Endothelial cell of umbilical vein (primary cell): ENCODE measurements around the gene SLC16A8. TPM values are rescaled to one million over a fixed set of nuclear protein-coding genes. Genes with fewer than 3 reads are reported as not detected.

Source experiments
- BruUV-seq: library from RNA; stranded (reverse); fragments of 400-500 nt; replicated peaks from 2 replicates; lab custom pipeline; 2021; lab: Mats Ljungman, UMichigan
- CTCF ChIA-PET: fragments of 300-600, 350-600 bp; sonication (Branson Sonifier 250); formaldehyde crosslinking; loops from one replicate; lab custom pipeline; 2021; ENCODE audit warnings: antibody characterized with exemption, inconsistent platforms; lab: Charles Lee
- POLR2A ChIA-PET: fragments of 300-600, 350-600 bp; sonication (Branson Sonifier 250); formaldehyde crosslinking; loops from one replicate; lab custom pipeline; 2021; ENCODE audit warnings: antibody characterized with exemption, inconsistent platforms; lab: Charles Lee
- DNase-seq: peaks from one replicate; pipeline ENCODE4 v3.0.0-alpha.2; 2011; ENCODE audit warnings: low read depth, low spot score
- FAIRE-seq: peaks from 2 replicates; lab custom pipeline; 2011; peaks lifted over from hg19 to GRCh38; lab: Jason Lieb, UNC
- H2AFZ ChIP-seq: 2 replicates; pipeline ENCODE4 v1.6.0; 2012; ENCODE audit warnings: low read depth, low read length, control low read depth, inconsistent platforms
- H3K27ac ChIP-seq: 2 replicates; pipeline ENCODE4 v1.5.1; 2011; ENCODE audit warnings: low read depth, mild to moderate bottlenecking, control low read depth, low read length, moderate library complexity; ENCODE audit not compliant: insufficient read depth
- H3K27me3 ChIP-seq, 2 experiments: 2 replicates each; pipeline versions ENCODE4 v1.6.0 to v1.6.1; 2011; ENCODE audit warnings: low read length in 2 of 2, mixed read lengths in 1 of 2; ENCODE audit not compliant: control insufficient read depth in 2 of 2, insufficient read depth in 2 of 2
- H3K36me3 ChIP-seq, 2 experiments: 2 replicates in 1 of 2; 3 replicates in 1 of 2; pipeline ENCODE4 v1.5.1; 2011; ENCODE audit warnings: low read length in 2 of 2, mild to moderate bottlenecking in 1 of 2, moderate library complexity in 1 of 2; ENCODE audit not compliant: control insufficient read depth in 2 of 2, insufficient read depth in 2 of 2; ENCODE audit errors: extremely low read depth in 1 of 2
- H3K4me1 ChIP-seq: 3 replicates; pipeline ENCODE4 v1.5.1; 2011; ENCODE audit warnings: mild to moderate bottlenecking, low read length; ENCODE audit not compliant: control insufficient read depth, insufficient read depth; ENCODE audit errors: extremely low read depth
- H3K4me2 ChIP-seq: 2 replicates; pipeline ENCODE4 v1.6.1; 2011; ENCODE audit warnings: low read length, control low read depth, mixed read lengths; ENCODE audit not compliant: insufficient read depth
- H3K4me3 ChIP-seq, 3 experiments: fragments of 200-600 bp in 1 of 3; sonication (generic), shearing (Covaris generic) in 1 of 3; replicated peaks in 1 of 3; 2 replicates each; pipeline ENCODE4 v1.5.1; 2011 to 2016; ENCODE audit warnings: control low read depth in 3 of 3, low read length in 3 of 3, mild to moderate bottlenecking in 2 of 3, inconsistent platforms in 1 of 3, low read depth in 1 of 3, moderate library complexity in 1 of 3; ENCODE audit not compliant: insufficient read depth in 1 of 3
- H3K79me2 ChIP-seq: 2 replicates; pipeline ENCODE4 v1.6.0; 2012; ENCODE audit warnings: low read length, inconsistent platforms; ENCODE audit not compliant: control insufficient read depth, insufficient read depth
- H3K9ac ChIP-seq: replicated peaks from 2 replicates; pipeline ENCODE3; 2011; ENCODE audit warnings: low read length, control low read depth; ENCODE audit not compliant: insufficient read depth; ENCODE audit errors: extremely low read depth
- H3K9me1 ChIP-seq: replicated peaks from 3 replicates; pipeline ENCODE4 v1.6.0; 2011; ENCODE audit warnings: mild to moderate bottlenecking, low read length; ENCODE audit not compliant: control insufficient read depth, insufficient read depth; ENCODE audit errors: extremely low read depth
- H3K9me3 ChIP-seq: replicated peaks from 2 replicates; pipeline ENCODE4 v1.5.1; 2012; ENCODE audit warnings: low read length, inconsistent platforms; ENCODE audit not compliant: control insufficient read depth, insufficient read depth
- H4K20me1 ChIP-seq: replicated peaks from 2 replicates; pipeline ENCODE3; 2011; ENCODE audit warnings: mild to moderate bottlenecking, low read length; ENCODE audit not compliant: control insufficient read depth, insufficient read depth; ENCODE audit errors: extremely low read depth
- EZH2 ChIP-seq: IDR thresholded peaks from 2 replicates; pipeline ENCODE4 v1.6.1; 2012; ENCODE audit warnings: borderline replicate concordance, low read depth, mild to moderate bottlenecking, moderate library complexity, low read length, inconsistent platforms; ENCODE audit not compliant: severe bottlenecking
- FOS ChIP-seq: IDR thresholded peaks from 2 replicates; pipeline ENCODE4 v1.6.1; 2011; ENCODE audit warnings: mild to moderate bottlenecking, low read length, moderate library complexity, borderline replicate concordance; ENCODE audit not compliant: insufficient read depth
- GATA2 ChIP-seq: IDR thresholded peaks from 2 replicates; pipeline ENCODE4 v1.7.0; 2011; ENCODE audit warnings: low read depth, mild to moderate bottlenecking, moderate library complexity, mixed read lengths, low read length; ENCODE audit not compliant: insufficient read length, insufficient read depth
- JUN ChIP-seq: IDR thresholded peaks from 2 replicates; pipeline ENCODE4 v1.6.1; 2011; ENCODE audit warnings: borderline replicate concordance, low read depth; ENCODE audit not compliant: insufficient read length, insufficient read depth
- MYC ChIP-seq: IDR thresholded peaks from one replicate; pipeline ENCODE4 v1.6.1; 2011; ENCODE audit warnings: mild to moderate bottlenecking, low read depth, low read length
- POLR2A ChIP-seq: IDR thresholded peaks from 2 replicates; pipeline ENCODE4 v1.6.1; 2012; ENCODE audit warnings: low read depth, mild to moderate bottlenecking, control low read depth, low read length
- POLR2AphosphoS5 ChIP-seq: IDR thresholded peaks from 2 replicates; pipeline ENCODE4 v1.6.1; 2012; ENCODE audit warnings: low read depth, mild to moderate bottlenecking, control low read depth, low read length, moderate library complexity; ENCODE audit not compliant: insufficient read depth
- dilution Hi-C: fragments of 300-500 bp; cut with MboI; formaldehyde crosslinking; loops from one replicate; pipeline ENCODE4 v1.15.0; 2019; ENCODE audit warnings: low sequenced_read_pairs; ENCODE audit not compliant: extremely low pct_ligation_motif_present
- intact Hi-C: fragments of 100-400 bp; cut with micrococcal nuclease; formaldehyde crosslinking; loops from one replicate; pipeline ENCODE4 v1.10.0; 2022
- polyA plus RNA-seq, 4 experiments: library from polyadenylated mRNA; depleted of rRNA in 3 of 4; stranded (reverse) in 3 of 4; unstranded in 1 of 4; fragments of >200 nt; gene quantifications; 2 replicates each; pipeline versions ENCODE4 v1.2.1 to v1.2.3, GENCODE V29; 2011 to 2012; ENCODE audit warnings: missing spikeins in 1 of 4
- total RNA-seq: library from RNA; stranded (reverse); gene quantifications from 2 replicates; pipeline ENCODE4 v1.2.3, GENCODE V29; 2021
- TF ChIP-seq, protein P1 (sequence below): IDR thresholded peaks from 2 replicates; pipeline ENCODE4 v1.6.1; 2011; ENCODE audit not compliant: insufficient read depth, insufficient read length
- TF ChIP-seq, protein P2 (sequence below), 2 donors: IDR thresholded peaks; 1 replicate in 1 of 2; 2 replicates in 1 of 2; pipeline ENCODE4 v1.5.1; 2011; ENCODE audit warnings: low read length in 2 of 2, mild to moderate bottlenecking in 2 of 2, moderate library complexity in 2 of 2, control low read depth in 1 of 2, inconsistent platforms in 1 of 2, low read depth in 1 of 2; ENCODE audit not compliant: insufficient read depth in 1 of 2; ENCODE audit errors: extremely low read depth in 1 of 2

Gene SLC16A8
- total and polyA plus RNA-seq, 2 donors (not counting 3 experiments of a cell fraction or from before 2014, with no cell fraction given) = 0.14 TPM; not detected in 1

DNA sequence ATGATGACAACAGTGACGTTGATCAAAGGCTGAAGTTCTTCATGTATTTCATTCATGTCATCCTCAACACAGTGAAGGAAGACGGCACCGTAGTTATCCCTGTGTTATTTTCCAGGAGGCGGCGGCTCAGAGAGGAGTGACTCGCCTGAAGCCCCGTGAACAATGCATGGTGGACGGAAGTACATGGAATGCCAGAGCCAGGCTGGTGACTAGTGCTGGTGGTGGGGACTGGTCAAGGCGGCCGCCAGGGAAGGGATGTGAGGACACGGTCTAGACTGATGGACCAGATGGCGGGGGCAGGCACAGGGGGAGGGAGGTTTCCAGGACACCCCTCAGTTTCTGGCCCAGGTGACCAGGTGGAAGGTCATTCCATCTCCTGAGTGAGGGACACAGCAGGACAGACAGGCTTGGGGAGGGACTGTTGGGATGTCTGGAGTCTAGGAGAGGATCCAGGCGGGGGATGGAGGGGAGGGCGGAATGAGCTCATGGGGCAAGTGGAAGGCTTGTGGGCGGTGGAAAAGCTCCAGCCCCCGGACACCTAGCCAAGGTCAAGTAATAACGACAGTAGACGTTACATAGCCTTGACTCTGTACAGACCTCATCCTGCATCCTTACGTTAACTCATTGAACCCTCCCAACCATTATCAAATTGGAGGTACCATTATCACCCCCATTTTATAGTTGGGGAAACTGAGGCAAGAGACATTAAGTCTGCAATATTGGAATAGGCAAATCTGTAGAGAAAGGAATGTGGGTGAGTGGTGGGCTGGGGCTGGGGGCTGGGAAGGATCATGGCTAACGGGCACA is 42.8 kb downstream of the SLC16A8 start:
- Histone ChIP-seq H3K9me3 (no peaks in the 10 kb centered on the region), H3K27me3 (no peaks in the 10 kb centered on the region), H2AFZ (no peak overlapping the region), H3K4me2 (no peak overlapping the region), H3K27ac (no peak overlapping the region), H3K4me3 (no peak overlapping the region), H3K4me1 (no peaks in the 10 kb centered on the region), H3K9me1 (no peaks in the 10 kb centered on the region), H3K9ac (no peak overlapping the region), H3K79me2 (no peaks in the 10 kb centered on the region), H4K20me1 (no peaks in the 10 kb centered on the region), H3K36me3 (no peaks in the 10 kb centered on the region)
- dilution Hi-C loops = no loop called here
- intact Hi-C loops = no loop called here
- no TSS peak for BruUV-seq
- FAIRE-seq = no peak
- POLR2A ChIA-PET = no interaction called here
- CTCF ChIA-PET = interaction anchor here (1.3 to 1.7 kb wide), 2 partner anchors 8 to 11 kb away, joined by 3 to 6 read pairs; no protein-coding TSS in a partner anchor
- TF ChIP-seq POLR2AphosphoS5 = no peak
- TF ChIP-seq POLR2A = no peak
- TF ChIP-seq, protein P1, sequence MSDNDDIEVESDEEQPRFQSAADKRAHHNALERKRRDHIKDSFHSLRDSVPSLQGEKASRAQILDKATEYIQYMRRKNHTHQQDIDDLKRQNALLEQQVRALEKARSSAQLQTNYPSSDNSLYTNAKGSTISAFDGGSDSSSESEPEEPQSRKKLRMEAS = no peak
- TF ChIP-seq MYC = no peak
- no peak for TF ChIP-seq JUN
- no peak for TF ChIP-seq GATA2
- no peak for TF ChIP-seq FOS
- TF ChIP-seq EZH2 = no peak
- TF ChIP-seq, protein P2, sequence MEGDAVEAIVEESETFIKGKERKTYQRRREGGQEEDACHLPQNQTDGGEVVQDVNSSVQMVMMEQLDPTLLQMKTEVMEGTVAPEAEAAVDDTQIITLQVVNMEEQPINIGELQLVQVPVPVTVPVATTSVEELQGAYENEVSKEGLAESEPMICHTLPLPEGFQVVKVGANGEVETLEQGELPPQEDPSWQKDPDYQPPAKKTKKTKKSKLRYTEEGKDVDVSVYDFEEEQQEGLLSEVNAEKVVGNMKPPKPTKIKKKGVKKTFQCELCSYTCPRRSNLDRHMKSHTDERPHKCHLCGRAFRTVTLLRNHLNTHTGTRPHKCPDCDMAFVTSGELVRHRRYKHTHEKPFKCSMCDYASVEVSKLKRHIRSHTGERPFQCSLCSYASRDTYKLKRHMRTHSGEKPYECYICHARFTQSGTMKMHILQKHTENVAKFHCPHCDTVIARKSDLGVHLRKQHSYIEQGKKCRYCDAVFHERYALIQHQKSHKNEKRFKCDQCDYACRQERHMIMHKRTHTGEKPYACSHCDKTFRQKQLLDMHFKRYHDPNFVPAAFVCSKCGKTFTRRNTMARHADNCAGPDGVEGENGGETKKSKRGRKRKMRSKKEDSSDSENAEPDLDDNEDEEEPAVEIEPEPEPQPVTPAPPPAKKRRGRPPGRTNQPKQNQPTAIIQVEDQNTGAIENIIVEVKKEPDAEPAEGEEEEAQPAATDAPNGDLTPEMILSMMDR (IDR thresholded peaks at IDR 0.05; ENCODE audit: extremely low read depth in 1 of 2, insufficient read depth in 1 of 2, low read depth in 1 of 2, low read length in 2 of 2) = no peak
- DNase-seq = no peak
